Lower lobe of right lung (tissue), 2 donors: ENCODE results near the gene EID2B. TPM values are rescaled to one million over a fixed set of nuclear protein-coding genes. Genes with fewer than 3 reads are reported as not detected.

Experiments used
- ATAC-seq, 2 donors: fragments of 200-7000 bp; cut with Tn5 transposase; one replicate each; pipeline ENCODE4 v1.9.1; 2020 to 2022; ENCODE audit warnings: mild to moderate bottlenecking in 2 of 2, moderate library complexity in 2 of 2
- DNase-seq: peaks from one replicate; pipeline ENCODE4 v3.0.0-alpha.2; 2020
- H3K27ac ChIP-seq: fragments of 200-600 bp; one replicate; pipeline ENCODE4 v1.8.0; 2022
- H3K27me3 ChIP-seq: fragments of 200-600 bp; one replicate; pipeline ENCODE4 v1.8.0; 2022; ENCODE audit warnings: low read depth
- H3K36me3 ChIP-seq: fragments of 200-600 bp; one replicate; pipeline ENCODE4 v1.8.0; 2022; ENCODE audit warnings: mild to moderate bottlenecking
- H3K4me1 ChIP-seq: fragments of 200-600 bp; one replicate; pipeline ENCODE4 v1.8.0; 2022
- H3K4me3 ChIP-seq: fragments of 200-600 bp; one replicate; pipeline ENCODE4 v1.8.0; 2022; ENCODE audit warnings: mild to moderate bottlenecking
- H3K9me3 ChIP-seq: fragments of 200-600 bp; one replicate; pipeline ENCODE4 v1.8.0; 2022
- intact Hi-C: fragments of 100-400 bp; cut with DNase I; formaldehyde crosslinking; loops from one replicate; pipeline ENCODE4 v1.11.0; 2022
- total RNA-seq: library from RNA; stranded (reverse); fragmentation: NEBNext Ultra II Directional; extraction: Animal tissue kit (Norgen Biotek cat#: 25700); gene quantifications from one replicate; pipeline ENCODE4 v1.2.1, GENCODE V29; 2021
- TF ChIP-seq, protein P1 (sequence below): fragments of 200-600 bp; IDR thresholded peaks from one replicate; pipeline ENCODE4 v1.8.0; 2022; ENCODE audit warnings: antibody characterized with exemption, mild to moderate bottlenecking
- donor health status: DM: no; HTN: yes; CAD: no; lungs with severe emphysema.

The EID2B gene
- total RNA-seq, 1 donor from 2014 or later, result 3.7 TPM

DNA sequence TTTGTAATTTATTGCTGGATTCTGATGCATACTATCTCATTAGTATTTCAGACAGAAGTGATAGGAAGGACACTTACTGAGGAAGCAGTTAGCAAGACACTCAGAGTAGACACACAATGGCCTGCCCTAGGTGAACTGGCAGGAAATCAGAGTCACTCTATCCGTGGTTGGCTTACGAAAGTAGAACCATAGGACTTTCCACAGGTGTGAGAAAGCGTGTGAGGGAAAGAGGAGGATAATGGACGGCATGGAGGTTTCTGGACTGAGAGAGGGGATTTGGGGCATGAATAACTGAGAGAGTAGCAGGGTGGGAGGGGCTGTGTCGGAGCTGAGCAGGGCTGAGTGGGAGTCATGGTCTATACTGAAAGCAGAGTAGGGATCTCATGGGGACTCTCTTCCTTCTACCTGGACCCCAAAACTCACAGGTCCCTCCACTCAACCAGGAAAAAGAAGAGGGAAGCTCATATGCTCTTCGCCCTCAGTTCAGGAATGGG is 26.0 kb upstream of the EID2B start:
- Histone ChIP-seq H3K36me3 (no peaks in the 10 kb centered on the region), H3K4me3 (no peak overlapping the region), H3K27ac (peak overlapping the region; percentile 22), H3K27me3 (no peaks in the 10 kb centered on the region), H3K4me1 (peaks cover 15% of the 10 kb centered on the region), H3K9me3 (no peaks in the 10 kb centered on the region)
- TF ChIP-seq, protein P1, sequence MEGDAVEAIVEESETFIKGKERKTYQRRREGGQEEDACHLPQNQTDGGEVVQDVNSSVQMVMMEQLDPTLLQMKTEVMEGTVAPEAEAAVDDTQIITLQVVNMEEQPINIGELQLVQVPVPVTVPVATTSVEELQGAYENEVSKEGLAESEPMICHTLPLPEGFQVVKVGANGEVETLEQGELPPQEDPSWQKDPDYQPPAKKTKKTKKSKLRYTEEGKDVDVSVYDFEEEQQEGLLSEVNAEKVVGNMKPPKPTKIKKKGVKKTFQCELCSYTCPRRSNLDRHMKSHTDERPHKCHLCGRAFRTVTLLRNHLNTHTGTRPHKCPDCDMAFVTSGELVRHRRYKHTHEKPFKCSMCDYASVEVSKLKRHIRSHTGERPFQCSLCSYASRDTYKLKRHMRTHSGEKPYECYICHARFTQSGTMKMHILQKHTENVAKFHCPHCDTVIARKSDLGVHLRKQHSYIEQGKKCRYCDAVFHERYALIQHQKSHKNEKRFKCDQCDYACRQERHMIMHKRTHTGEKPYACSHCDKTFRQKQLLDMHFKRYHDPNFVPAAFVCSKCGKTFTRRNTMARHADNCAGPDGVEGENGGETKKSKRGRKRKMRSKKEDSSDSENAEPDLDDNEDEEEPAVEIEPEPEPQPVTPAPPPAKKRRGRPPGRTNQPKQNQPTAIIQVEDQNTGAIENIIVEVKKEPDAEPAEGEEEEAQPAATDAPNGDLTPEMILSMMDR, result no peak
- DNase-seq, result no peak
- intact Hi-C loops, result loop anchor here (10.0 kb wide), 1 partner anchor 116 kb away; no protein-coding TSS in a partner anchor
- no peak for ATAC-seq

GRCh38 chr19:39557811-39558623 is 25.4 kb upstream of the EID2B start:
- H3K4me3 ChIP-seq, result no peak overlapping the region
- no peak for DNase-seq
- H3K36me3 ChIP-seq, result no peaks in the 10 kb centered on the region
- intact Hi-C loops, result loop anchor here (10.0 kb wide), 1 partner anchor 117 kb away; no protein-coding TSS in a partner anchor
- no peaks in the 10 kb centered on the region for H3K27me3 ChIP-seq
- ATAC-seq, result peak; percentile 66 to 81
- H3K27ac ChIP-seq, result peak overlapping the region; percentile 22
- TF ChIP-seq, protein P1, result no peak
- no peaks in the 10 kb centered on the region for H3K9me3 ChIP-seq
- H3K4me1 ChIP-seq, result peaks cover 15% of the 10 kb centered on the region

GRCh38 chr19:39555883-39556282 is 23.2 kb upstream of the EID2B start:
- DNase-seq, result no peak
- Histone ChIP-seq H3K4me1 (peaks cover 22% of the 10 kb centered on the region), H3K27ac (no peak overlapping the region), H3K36me3 (no peaks in the 10 kb centered on the region), H3K27me3 (no peaks in the 10 kb centered on the region), H3K9me3 (no peaks in the 10 kb centered on the region), H3K4me3 (no peak overlapping the region)
- TF ChIP-seq, protein P1, result no peak
- intact Hi-C loops, result loop anchor here (10.0 kb wide), 1 partner anchor 119 kb away; no protein-coding TSS in a partner anchor
- ATAC-seq, result no peak

- intact Hi-C loops, result loop anchor here (10.0 kb wide), 1 partner anchor 120 kb away; no protein-coding TSS in a partner anchor
- Histone ChIP-seq H3K4me1 (peaks cover 22% of the 10 kb centered on the region), H3K4me3 (no peak overlapping the region), H3K27me3 (no peaks in the 10 kb centered on the region), H3K36me3 (no peaks in the 10 kb centered on the region), H3K27ac (no peak overlapping the region), H3K9me3 (no peaks in the 10 kb centered on the region)
- DNase-seq, result no peak
- ATAC-seq, result no peak
- TF ChIP-seq, protein P1, result no peak
Observed at GRCh38 chr19:39554701-39555311, 22.2 kb upstream of the EID2B start.

DNA sequence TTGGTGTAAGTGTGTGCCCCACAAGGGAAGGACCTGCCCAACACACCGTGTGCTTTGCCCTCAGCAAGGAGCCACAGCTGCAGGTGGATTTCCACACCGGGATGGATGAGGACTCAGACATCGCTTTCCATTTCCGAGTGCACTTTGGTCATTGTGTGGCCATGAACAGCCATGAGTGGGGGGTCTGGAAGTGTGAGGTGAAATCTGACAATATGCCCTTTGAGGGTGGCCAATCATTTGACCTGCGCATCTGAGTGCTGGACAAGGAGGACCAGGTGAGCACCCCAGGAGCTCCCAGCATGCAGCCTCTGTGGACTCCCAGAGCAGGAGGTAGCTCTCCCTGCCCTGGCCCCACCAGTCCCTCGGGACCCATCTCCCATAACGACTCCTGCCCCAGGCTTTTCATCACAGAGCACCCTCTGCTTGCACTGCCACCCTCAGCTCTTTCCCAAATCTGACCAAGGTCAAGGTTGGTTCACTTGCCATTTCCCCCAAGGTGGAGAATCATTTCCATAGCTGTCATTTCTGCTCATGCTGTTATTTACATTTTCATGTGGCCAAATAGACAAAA is 20.5 kb upstream of the EID2B start:
- Histone ChIP-seq H3K27ac (no peak overlapping the region), H3K27me3 (no peaks in the 10 kb centered on the region), H3K4me3 (no peak overlapping the region), H3K4me1 (peaks cover 16% of the 10 kb centered on the region), H3K36me3 (no peaks in the 10 kb centered on the region), H3K9me3 (no peaks in the 10 kb centered on the region)
- intact Hi-C loops, result loop anchor here (10.0 kb wide), 1 partner anchor 122 kb away; no protein-coding TSS in a partner anchor
- ATAC-seq (no peak), DNase-seq (no peak)
- TF ChIP-seq, protein P1, result no peak
